Peyer's patch (tissue), 4 donors: ENCODE results near the gene IFT52.

Experiments
- CTCF ChIP-seq, 6 experiments: fragments of 450-650 bp in 4 of 6; fragments of 200-600 bp in 2 of 6; sonication (generic) in 1 of 6; IDR thresholded peaks; one replicate each; pipeline ENCODE4 v1.5.1; 2017 to 2019; ENCODE audit warnings: antibody characterized with exemption in 6 of 6, mild to moderate bottlenecking in 3 of 6, moderate library complexity in 1 of 6
- POLR2A ChIP-seq, 2 donors: fragments of 450-650 bp; IDR thresholded peaks; one replicate each; pipeline ENCODE4 v1.5.1; 2017; ENCODE audit warnings: antibody characterized with exemption in 2 of 2, mild to moderate bottlenecking in 2 of 2, moderate library complexity in 2 of 2

DNA sequence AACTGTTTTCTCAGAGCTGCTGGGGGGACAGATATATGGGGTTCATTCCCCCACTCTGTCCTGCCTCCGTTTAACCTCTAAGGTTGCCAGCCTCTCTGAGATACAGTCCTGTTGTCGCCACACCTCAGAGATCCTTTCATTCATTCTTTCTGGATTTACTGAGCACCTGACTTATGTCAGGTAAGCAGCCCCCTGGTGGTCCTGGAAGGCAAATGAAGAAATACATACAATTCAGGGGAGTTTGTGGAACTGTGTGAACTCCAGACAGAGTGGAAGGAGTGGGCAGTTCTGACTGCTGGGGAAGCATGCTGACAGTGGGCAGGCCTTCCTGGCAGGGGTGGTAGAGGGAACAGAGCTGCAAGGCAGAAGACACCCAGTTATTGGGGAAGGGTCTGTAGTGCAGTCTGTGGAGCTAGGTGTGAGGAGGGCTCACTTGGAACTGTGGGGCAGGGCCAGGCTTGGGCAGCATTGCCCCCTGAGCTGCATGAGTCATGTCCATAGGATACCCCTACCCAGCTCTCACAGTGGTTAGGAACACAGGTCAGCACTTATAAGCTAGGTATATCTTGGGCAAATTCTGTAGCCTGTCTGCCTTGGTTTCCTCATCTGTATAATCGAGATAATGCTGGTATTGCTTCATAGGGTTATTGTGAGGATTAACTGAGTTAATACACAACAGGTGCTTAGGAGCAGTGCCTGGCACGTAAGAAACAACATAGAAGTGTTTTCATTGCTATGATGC lies 44.7 kb upstream of the IFT52 start:
- no peak for TF ChIP-seq POLR2A (IDR thresholded peaks at IDR 0.05)
- no peak for TF ChIP-seq CTCF (IDR thresholded peaks at IDR 0.05)
